Smooth muscle cell (in vitro differentiated cells): ENCODE measurements around the gene SKAP2. TPM values are rescaled to one million over a fixed set of nuclear protein-coding genes. Genes with fewer than 3 reads are reported as not detected.

ENCODE experiments used
- DNase-seq: peaks from one replicate; lab custom pipeline; 2025; ENCODE audit not compliant: unreplicated experiment; lab: John Stamatoyannopoulos, UW
- H2AFZ ChIP-seq: fragments of 200-600 bp; sonication (generic); 2 replicates; pipeline ENCODE4 v1.6.0; 2016; ENCODE audit warnings: antibody characterized with exemption, low read depth, mild to moderate bottlenecking
- H3F3A ChIP-seq: fragments of 200-600 bp; sonication (generic); 2 replicates; pipeline ENCODE4 v1.6.0; 2017; ENCODE audit warnings: antibody characterized with exemption, low read depth
- H3K27ac ChIP-seq: fragments of 200-600 bp; sonication (generic); 2 replicates; pipeline ENCODE4 v1.5.1; 2016; ENCODE audit warnings: low read depth, mild to moderate bottlenecking
- H3K27me3 ChIP-seq: fragments of 200-600 bp; sonication (generic); 2 replicates; pipeline ENCODE4 v1.6.1; 2016; ENCODE audit warnings: low read depth, mild to moderate bottlenecking
- H3K36me3 ChIP-seq: fragments of 200-600 bp; sonication (generic); 2 replicates; pipeline ENCODE4 v1.5.1; 2016; ENCODE audit warnings: low read depth
- H3K4me1 ChIP-seq: fragments of 200-600 bp; sonication (generic); 2 replicates; pipeline ENCODE4 v1.5.1; 2016; ENCODE audit warnings: low read depth
- H3K4me2 ChIP-seq: fragments of 200-600 bp; sonication (generic); 2 replicates; pipeline ENCODE4 v1.6.0; 2016; ENCODE audit warnings: mild to moderate bottlenecking
- H3K4me3 ChIP-seq: fragments of 200-600 bp; sonication (generic); 2 replicates; pipeline ENCODE4 v1.5.1; 2016; ENCODE audit warnings: mild to moderate bottlenecking
- H3K79me2 ChIP-seq: fragments of 200-600 bp; sonication (generic); 2 replicates; pipeline ENCODE4 v1.6.0; 2016; ENCODE audit warnings: low read depth, mild to moderate bottlenecking
- H3K9ac ChIP-seq: fragments of 200-600 bp; sonication (generic); 2 replicates; pipeline ENCODE4 v1.6.0; 2016; ENCODE audit warnings: low read depth
- H3K9me3 ChIP-seq: fragments of 200-600 bp; sonication (generic); replicated peaks from 2 replicates; pipeline ENCODE4 v1.5.1; 2016; ENCODE audit warnings: low read depth
- H4K20me1 ChIP-seq: fragments of 200-600 bp; sonication (generic); 2 replicates; pipeline ENCODE4 v1.6.0; 2016; ENCODE audit warnings: low read depth
- CTCF ChIP-seq: fragments of 200-600 bp; sonication (generic); IDR thresholded peaks from 2 replicates; pipeline ENCODE4 v1.5.1; 2017; ENCODE audit warnings: borderline replicate concordance, mild to moderate bottlenecking, antibody characterized with exemption; ENCODE audit not compliant: insufficient read depth, poor library complexity, severe bottlenecking
- whole genome bisulfite sequencing: methylation state at CpG from one replicate; pipeline ENCODE4 v1.1.7; 2016; ENCODE audit warnings: low lambda C conversion rate; 5-methylcytosine and 5-hydroxymethylcytosine counted together
- polyA plus RNA-seq: library from polyadenylated mRNA; unstranded; fragments of >200 nt; fragmentation: Nextera tagmentation; extraction: Ambion mirVana; gene quantifications from 2 replicates; pipeline ENCODE4 v1.2.1, GENCODE V29; 2016
- total RNA-seq: library from RNA; depleted of rRNA; stranded (reverse); fragments of >200 nt; gene quantifications from 2 replicates; pipeline ENCODE4 v1.2.3, GENCODE V29; 2014

SKAP2 gene
- total and polyA plus RNA-seq, 2 experiments from 2014 or later: 7.7 to 14.8 TPM

GRCh38 chr7:26670290-26670689 is 194.1 kb downstream of the SKAP2 start:
- no peaks in the 10 kb centered on the region for H4K20me1 ChIP-seq
- no peak for TF ChIP-seq CTCF
- no peak overlapping the region for H3K9ac ChIP-seq
- no peaks in the 10 kb centered on the region for H3K79me2 ChIP-seq
- WGBS: 86% methylated on average over 2 of the region's 2 CpGs
- DNase-seq: no peak
- no peak overlapping the region for H3K4me3 ChIP-seq
- H3K36me3 ChIP-seq: no peaks in the 10 kb centered on the region
- H3K27me3 ChIP-seq: peaks cover 28% of the 10 kb centered on the region
- no peaks in the 10 kb centered on the region for H3F3A ChIP-seq
- no peaks in the 10 kb centered on the region for H3K4me1 ChIP-seq
- H3K27ac ChIP-seq: no peak overlapping the region
- no peaks in the 10 kb centered on the region for H3K9me3 ChIP-seq
- no peak overlapping the region for H3K4me2 ChIP-seq
- H2AFZ ChIP-seq: no peak overlapping the region

- Histone ChIP-seq H3F3A (no peaks in the 10 kb centered on the region), H3K36me3 (no peaks in the 10 kb centered on the region), H2AFZ (no peak overlapping the region), H3K27me3 (peaks cover 30% of the 10 kb centered on the region), H4K20me1 (no peaks in the 10 kb centered on the region), H3K27ac (no peak overlapping the region), H3K4me2 (no peak overlapping the region), H3K4me1 (no peaks in the 10 kb centered on the region), H3K79me2 (no peaks in the 10 kb centered on the region), H3K4me3 (no peak overlapping the region), H3K9me3 (no peaks in the 10 kb centered on the region), H3K9ac (no peak overlapping the region)
- no peak for TF ChIP-seq CTCF
- no peak for DNase-seq
- WGBS: 91% methylated on average over 4 of the region's 4 CpGs
These were observed 195.6 kb downstream of the SKAP2 start for GRCh38 chr7:26668821-26669220.

- H3K79me2 ChIP-seq: no peaks in the 10 kb centered on the region
- WGBS: 8% methylated on average over 5 of the region's 5 CpGs
- H3K36me3 ChIP-seq: no peaks in the 10 kb centered on the region
- H3K4me2 ChIP-seq: no peak overlapping the region
- H4K20me1 ChIP-seq: no peaks in the 10 kb centered on the region
- TF ChIP-seq CTCF: peak; percentile 80
- no peaks in the 10 kb centered on the region for H3F3A ChIP-seq
- no peak overlapping the region for H3K4me3 ChIP-seq
- DNase-seq: peak; percentile 5
- no peak overlapping the region for H2AFZ ChIP-seq
- no peak overlapping the region for H3K27ac ChIP-seq
- H3K27me3 ChIP-seq: peaks cover 31% of the 10 kb centered on the region
- H3K9me3 ChIP-seq: no peaks in the 10 kb centered on the region
- H3K9ac ChIP-seq: no peak overlapping the region
- H3K4me1 ChIP-seq: no peaks in the 10 kb centered on the region
These were observed 196.8 kb downstream of the SKAP2 start for GRCh38 chr7:26667514-26668133.
